Measurements from ENCODE around the gene CERS6. TPM values are rescaled to one million over a fixed set of nuclear protein-coding genes. Genes with fewer than 3 reads are reported as not detected.

Gene CERS6
- total RNA-seq, 1 donor from 2014 or later: 23.1 TPM

GRCh38 chr2:168793596-168793995 lies 337.5 kb downstream of the CERS6 start:
- DNase-seq (ENCODE audit: low spot score): no peak

- DNase-seq (ENCODE audit: low spot score): no peak
These were observed 338.9 kb downstream of the CERS6 start for GRCh38 chr2:168794968-168795367.

- no peak for DNase-seq (ENCODE audit: low spot score)
These were observed 340.1 kb downstream of the CERS6 start for GRCh38 chr2:168796090-168796577.

GRCh38 chr2:168796583-168797285 lies 340.7 kb downstream of the CERS6 start:
- no peak for DNase-seq (ENCODE audit: low spot score)

- no peak for DNase-seq (ENCODE audit: low spot score)
These were observed 341.2 kb downstream of the CERS6 start for GRCh38 chr2:168797286-168797655.

GRCh38 chr2:168798076-168798887 lies 342.2 kb downstream of the CERS6 start:
- no peak for DNase-seq (ENCODE audit: low spot score)

- DNase-seq (ENCODE audit: low spot score): no peak
These were observed 342.9 kb downstream of the CERS6 start for GRCh38 chr2:168798888-168799410.

GRCh38 chr2:168801471-168801870 lies 345.4 kb downstream of the CERS6 start:
- DNase-seq (ENCODE audit: low spot score): no peak

- DNase-seq (ENCODE audit: low spot score): no peak
These were observed 346.1 kb downstream of the CERS6 start, which contains the start of gene NOSTRIN for GRCh38 chr2:168801961-168802858. Gene NOSTRIN, plus strand, starts transcription at chr2:168802637. Its CDS starts 10 bp downstream, at chr2:168802647.

GRCh38 chr2:168802859-168803725 lies 347.0 kb downstream of the CERS6 start:
- no peak for DNase-seq (ENCODE audit: low spot score)

- DNase-seq (ENCODE audit: low spot score): no peak
These were observed 348.1 kb downstream of the CERS6 start for GRCh38 chr2:168804214-168804613.

GRCh38 chr2:168805615-168806014 lies 349.5 kb downstream of the CERS6 start:
- no peak for DNase-seq (ENCODE audit: low spot score)

GRCh38 chr2:168809537-168809936 lies 353.5 kb downstream of the CERS6 start:
- DNase-seq (ENCODE audit: low spot score): no peak

GRCh38 chr2:168810235-168810634 lies 354.2 kb downstream of the CERS6 start:
- DNase-seq (ENCODE audit: low spot score): no peak

- DNase-seq (ENCODE audit: low spot score): no peak
These were observed 355.6 kb downstream of the CERS6 start for GRCh38 chr2:168811696-168812095.

- no peak for DNase-seq (ENCODE audit: low spot score)
These were observed 358.0 kb downstream of the CERS6 start for GRCh38 chr2:168814046-168814445.

GRCh38 chr2:168814939-168815907 lies 359.2 kb downstream of the CERS6 start:
- DNase-seq (ENCODE audit: low spot score): no peak

- DNase-seq (ENCODE audit: low spot score): no peak
These were observed 360.3 kb downstream of the CERS6 start for GRCh38 chr2:168816369-168816768.

Data from mesenteric fat pad (tissue), 1 donor.